ENCODE measurements around the gene TRIO.

Gene TRIO

DNA sequence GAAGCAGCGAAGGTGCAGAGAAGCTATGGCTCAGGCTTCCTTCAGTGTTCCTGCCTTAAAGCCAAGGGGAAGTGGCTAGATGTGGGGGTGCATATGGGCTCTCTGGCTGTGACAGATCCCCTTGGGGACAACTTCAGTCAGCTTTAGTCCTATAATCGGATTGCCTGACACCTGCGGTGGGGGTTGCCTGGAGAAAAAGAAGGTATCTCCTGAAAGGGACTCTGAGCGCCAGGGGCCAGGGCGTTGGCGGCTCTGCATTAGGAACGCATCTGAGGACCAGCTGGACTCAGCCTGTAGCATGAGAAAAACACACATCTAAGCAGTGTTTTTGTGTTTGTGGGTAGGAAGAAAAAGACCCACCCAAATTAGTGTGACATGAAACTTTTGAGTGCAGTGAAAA lies 354.2 kb downstream of the TRIO start:
- DNase-seq = no peak
- TF ChIP-seq, protein P1, sequence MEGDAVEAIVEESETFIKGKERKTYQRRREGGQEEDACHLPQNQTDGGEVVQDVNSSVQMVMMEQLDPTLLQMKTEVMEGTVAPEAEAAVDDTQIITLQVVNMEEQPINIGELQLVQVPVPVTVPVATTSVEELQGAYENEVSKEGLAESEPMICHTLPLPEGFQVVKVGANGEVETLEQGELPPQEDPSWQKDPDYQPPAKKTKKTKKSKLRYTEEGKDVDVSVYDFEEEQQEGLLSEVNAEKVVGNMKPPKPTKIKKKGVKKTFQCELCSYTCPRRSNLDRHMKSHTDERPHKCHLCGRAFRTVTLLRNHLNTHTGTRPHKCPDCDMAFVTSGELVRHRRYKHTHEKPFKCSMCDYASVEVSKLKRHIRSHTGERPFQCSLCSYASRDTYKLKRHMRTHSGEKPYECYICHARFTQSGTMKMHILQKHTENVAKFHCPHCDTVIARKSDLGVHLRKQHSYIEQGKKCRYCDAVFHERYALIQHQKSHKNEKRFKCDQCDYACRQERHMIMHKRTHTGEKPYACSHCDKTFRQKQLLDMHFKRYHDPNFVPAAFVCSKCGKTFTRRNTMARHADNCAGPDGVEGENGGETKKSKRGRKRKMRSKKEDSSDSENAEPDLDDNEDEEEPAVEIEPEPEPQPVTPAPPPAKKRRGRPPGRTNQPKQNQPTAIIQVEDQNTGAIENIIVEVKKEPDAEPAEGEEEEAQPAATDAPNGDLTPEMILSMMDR (IDR thresholded peaks at IDR 0.05; ENCODE audit: low read depth, low read length, missing control alignments) = no peak
- Histone ChIP-seq H3K4me3 (ENCODE audit: low read depth, low read length) (no peak overlapping the region), H3K27me3 (replicated peaks) (no peaks in the 10 kb centered on the region), H3K36me3 (replicated peaks) (peaks cover 89% of the 10 kb centered on the region), H3K27ac (no peak overlapping the region)
- in situ Hi-C loops (cut with HindIII; ENCODE audit: low pct_ligation_motif_present, low sequenced_read_pairs) = no loop called here

GRCh38 chr5:14501353-14502293 lies 358.5 kb downstream of the TRIO start:
- DNase-seq = no peak
- no peak overlapping the region for H3K27ac ChIP-seq
- H3K36me3 ChIP-seq (replicated peaks) = peaks cover 90% of the 10 kb centered on the region
- no peaks in the 10 kb centered on the region for H3K27me3 ChIP-seq (replicated peaks)
- TF ChIP-seq, protein P1 (IDR thresholded peaks at IDR 0.05; ENCODE audit: low read depth, low read length, missing control alignments) = no peak
- in situ Hi-C loops (cut with HindIII; ENCODE audit: low pct_ligation_motif_present, low sequenced_read_pairs) = no loop called here
- H3K4me3 ChIP-seq (ENCODE audit: low read depth, low read length) = no peak overlapping the region

- DNase-seq = no peak
- TF ChIP-seq, protein P1 (IDR thresholded peaks at IDR 0.05; ENCODE audit: low read depth, low read length, missing control alignments) = no peak
- H3K27me3 ChIP-seq (replicated peaks) = no peaks in the 10 kb centered on the region
- in situ Hi-C loops (cut with HindIII; ENCODE audit: low pct_ligation_motif_present, low sequenced_read_pairs) = no loop called here
- no peak overlapping the region for H3K27ac ChIP-seq
- peaks cover 90% of the 10 kb centered on the region for H3K36me3 ChIP-seq (replicated peaks)
- no peak overlapping the region for H3K4me3 ChIP-seq (ENCODE audit: low read depth, low read length)
Measured at GRCh38 chr5:14502294-14502690, 359.1 kb downstream of the TRIO start.

- DNase-seq = no peak
- no peak overlapping the region for H3K4me3 ChIP-seq (ENCODE audit: low read depth, low read length)
- no peak overlapping the region for H3K27ac ChIP-seq
- no peaks in the 10 kb centered on the region for H3K27me3 ChIP-seq (replicated peaks)
- H3K36me3 ChIP-seq (replicated peaks) = peaks cover 90% of the 10 kb centered on the region
- in situ Hi-C loops (cut with HindIII; ENCODE audit: low pct_ligation_motif_present, low sequenced_read_pairs) = no loop called here
- TF ChIP-seq, protein P1 (IDR thresholded peaks at IDR 0.05; ENCODE audit: low read depth, low read length, missing control alignments) = no peak
Measured at GRCh38 chr5:14503017-14503680, 360.0 kb downstream of the TRIO start.

DNA sequence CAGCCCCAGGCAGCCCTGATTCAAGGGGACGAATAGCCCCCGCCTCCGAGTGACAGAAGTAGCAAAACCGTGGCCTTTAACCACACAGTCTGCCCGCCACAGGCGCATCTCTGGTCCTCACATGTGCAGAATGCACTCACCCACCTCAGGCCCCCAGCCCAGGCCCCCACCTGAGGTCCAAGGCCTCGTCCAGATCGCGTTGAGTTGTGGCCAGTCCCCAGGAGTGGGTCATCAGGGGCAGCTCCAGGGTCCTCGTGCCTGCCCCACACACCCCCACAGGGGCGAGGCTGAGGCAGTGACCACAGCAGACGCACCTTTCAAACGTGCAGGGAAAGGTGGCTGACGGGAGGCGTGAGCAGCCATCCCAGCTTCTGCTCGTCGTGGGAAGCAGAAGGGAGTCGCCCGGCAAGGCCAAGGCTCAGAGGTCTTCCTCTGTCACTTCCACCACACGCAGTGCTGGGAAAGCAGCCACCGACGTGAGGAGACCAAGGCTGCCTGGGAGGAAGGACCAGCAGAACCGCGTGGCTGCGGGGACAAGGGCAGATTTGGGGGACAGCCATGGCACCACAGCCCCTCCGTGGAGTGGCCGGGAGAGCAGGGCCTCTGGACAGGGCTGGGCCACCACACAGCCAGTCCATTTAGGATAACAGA lies 360.7 kb downstream of the TRIO start:
- H3K27ac ChIP-seq = no peak overlapping the region
- no peaks in the 10 kb centered on the region for H3K27me3 ChIP-seq (replicated peaks)
- DNase-seq = no peak
- H3K36me3 ChIP-seq (replicated peaks) = peaks cover 90% of the 10 kb centered on the region
- H3K4me3 ChIP-seq (ENCODE audit: low read depth, low read length) = no peak overlapping the region
- TF ChIP-seq, protein P1 (IDR thresholded peaks at IDR 0.05; ENCODE audit: low read depth, low read length, missing control alignments) = no peak
- in situ Hi-C loops (cut with HindIII; ENCODE audit: low pct_ligation_motif_present, low sequenced_read_pairs) = no loop called here
